ENCODE measurements around the gene GP1BB.
A peak's percentile ranks its signal among the peaks of the same experiment; 100 is the strongest.

GP1BB gene

GRCh38 chr22:19727310-19728150 lies 4.2 kb downstream of the GP1BB start:
- no peak for DNase-seq (ENCODE audit: low spot score)

GRCh38 chr22:19728271-19728670 lies 4.9 kb downstream of the GP1BB start:
- DNase-seq (ENCODE audit: low spot score): no peak

- DNase-seq (ENCODE audit: low spot score): no peak
Measured at GRCh38 chr22:19728836-19729235, 5.5 kb downstream of the GP1BB start.

- no peak for DNase-seq (ENCODE audit: low spot score)
Measured at GRCh38 chr22:19729507-19729906, 6.2 kb downstream of the GP1BB start.

GRCh38 chr22:19730198-19730597 lies 6.9 kb downstream of the GP1BB start:
- DNase-seq (ENCODE audit: low spot score): no peak

- DNase-seq (ENCODE audit: low spot score): peak; percentile 83
Measured at GRCh38 chr22:19730655-19731360, 7.5 kb downstream of the GP1BB start.

GRCh38 chr22:19731361-19732135 lies 8.2 kb downstream of the GP1BB start:
- DNase-seq (ENCODE audit: low spot score): no peak

- no peak for DNase-seq (ENCODE audit: low spot score)
Measured at GRCh38 chr22:19732403-19733113, 9.2 kb downstream of the GP1BB start.

- DNase-seq (ENCODE audit: low spot score): no peak
Measured at GRCh38 chr22:19733755-19734154, 10.4 kb downstream of the GP1BB start.

GRCh38 chr22:19734163-19734562 lies 10.8 kb downstream of the GP1BB start:
- DNase-seq (ENCODE audit: low spot score): no peak

DNA sequence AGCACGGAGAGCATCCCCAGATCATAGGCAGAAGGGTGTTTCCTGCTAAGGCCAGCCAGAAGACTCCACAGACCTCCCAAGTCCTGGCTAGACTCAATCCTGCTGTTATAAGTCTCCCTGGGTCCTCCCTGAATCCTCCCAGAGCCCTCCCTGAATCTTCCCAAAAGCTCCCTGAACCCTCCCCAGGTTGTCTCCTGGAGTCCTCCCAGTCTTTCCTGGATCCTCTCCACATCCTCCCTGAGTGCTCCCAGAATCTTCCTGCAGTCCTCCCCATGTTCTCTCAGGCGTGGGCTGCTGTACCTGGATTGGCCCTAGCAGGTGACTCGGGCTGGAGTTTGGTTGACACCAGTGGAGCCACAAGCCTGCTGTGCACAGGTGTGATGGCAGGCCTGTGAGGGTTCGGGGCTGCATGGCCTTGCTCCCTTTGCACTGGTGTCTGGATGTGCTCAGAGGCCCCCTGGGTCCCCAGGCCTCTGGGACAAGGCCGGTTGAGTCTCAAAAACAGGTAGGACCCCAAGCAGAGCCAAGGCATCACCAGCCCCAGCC lies 11.6 kb downstream of the GP1BB start:
- no peak for DNase-seq (ENCODE audit: low spot score)

- no peak for DNase-seq (ENCODE audit: low spot score)
Measured at GRCh38 chr22:19735665-19736510, 12.5 kb downstream of the GP1BB start.

GRCh38 chr22:19737846-19738663 lies 14.7 kb downstream of the GP1BB start:
- no peak for DNase-seq (ENCODE audit: low spot score)

GRCh38 chr22:19738664-19739447 lies 15.5 kb downstream of the GP1BB start:
- DNase-seq (ENCODE audit: low spot score): no peak

GRCh38 chr22:19739448-19739895 lies 16.1 kb downstream of the GP1BB start:
- no peak for DNase-seq (ENCODE audit: low spot score)

- DNase-seq (ENCODE audit: low spot score): no peak
Measured at GRCh38 chr22:19739911-19740449, 16.6 kb downstream of the GP1BB start.

DNA sequence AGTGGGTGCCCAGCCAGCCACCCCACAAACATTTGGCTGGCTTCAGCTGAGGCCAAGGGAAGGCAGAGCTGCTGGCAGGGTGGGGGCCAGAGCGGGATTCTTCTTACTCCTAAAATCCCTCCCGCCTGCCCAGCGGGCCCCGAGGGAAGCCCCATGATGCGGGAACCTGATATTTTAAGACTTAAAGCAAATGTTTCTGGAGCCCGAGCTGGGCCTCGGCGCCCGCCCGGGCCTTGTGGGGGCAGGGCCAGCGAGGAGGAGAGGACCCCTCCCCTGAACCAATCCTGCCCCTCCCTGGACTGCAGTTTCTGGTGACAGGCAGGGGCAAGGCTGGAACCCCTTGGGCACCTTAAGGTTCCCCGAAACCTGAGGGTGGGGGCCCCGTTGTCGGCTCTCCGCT lies 17.2 kb downstream of the GP1BB start:
- no peak for DNase-seq (ENCODE audit: low spot score)

DNA sequence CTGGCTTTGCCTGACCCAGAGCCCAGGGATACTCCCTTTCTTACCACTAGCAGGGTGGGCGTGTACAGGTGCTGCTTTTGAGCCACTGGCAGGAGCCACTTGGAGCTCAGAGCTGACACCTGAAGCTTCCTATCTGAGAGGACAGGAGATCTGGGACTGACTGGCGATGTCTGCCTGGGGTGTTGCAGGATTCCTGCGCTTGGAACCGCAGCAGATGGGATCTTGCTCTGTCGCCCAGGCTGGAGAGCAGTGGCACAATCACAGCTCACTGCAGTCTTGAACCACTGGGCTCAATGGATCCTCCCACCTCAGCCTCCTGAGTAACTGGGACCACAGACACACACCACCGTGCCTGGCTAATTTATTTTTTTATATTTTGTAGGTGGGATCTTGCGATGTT lies 17.7 kb downstream of the GP1BB start:
- no peak for DNase-seq (ENCODE audit: low spot score)
